Smooth muscle cell (in vitro differentiated cells): ENCODE results near the gene CTTNBP2. TPM values are rescaled to one million over a fixed set of nuclear protein-coding genes. Genes with fewer than 3 reads are reported as not detected.

Source experiments
- DNase-seq: peaks from one replicate; lab custom pipeline; 2025; ENCODE audit not compliant: unreplicated experiment; lab: John Stamatoyannopoulos, UW
- H2AFZ ChIP-seq: fragments of 200-600 bp; sonication (generic); 2 replicates; pipeline ENCODE4 v1.6.0; 2016; ENCODE audit warnings: antibody characterized with exemption, low read depth, mild to moderate bottlenecking
- H3F3A ChIP-seq: fragments of 200-600 bp; sonication (generic); 2 replicates; pipeline ENCODE4 v1.6.0; 2017; ENCODE audit warnings: antibody characterized with exemption, low read depth
- H3K27ac ChIP-seq: fragments of 200-600 bp; sonication (generic); 2 replicates; pipeline ENCODE4 v1.5.1; 2016; ENCODE audit warnings: low read depth, mild to moderate bottlenecking
- H3K27me3 ChIP-seq: fragments of 200-600 bp; sonication (generic); 2 replicates; pipeline ENCODE4 v1.6.1; 2016; ENCODE audit warnings: low read depth, mild to moderate bottlenecking
- H3K36me3 ChIP-seq: fragments of 200-600 bp; sonication (generic); 2 replicates; pipeline ENCODE4 v1.5.1; 2016; ENCODE audit warnings: low read depth
- H3K4me1 ChIP-seq: fragments of 200-600 bp; sonication (generic); 2 replicates; pipeline ENCODE4 v1.5.1; 2016; ENCODE audit warnings: low read depth
- H3K4me2 ChIP-seq: fragments of 200-600 bp; sonication (generic); 2 replicates; pipeline ENCODE4 v1.6.0; 2016; ENCODE audit warnings: mild to moderate bottlenecking
- H3K4me3 ChIP-seq: fragments of 200-600 bp; sonication (generic); 2 replicates; pipeline ENCODE4 v1.5.1; 2016; ENCODE audit warnings: mild to moderate bottlenecking
- H3K79me2 ChIP-seq: fragments of 200-600 bp; sonication (generic); 2 replicates; pipeline ENCODE4 v1.6.0; 2016; ENCODE audit warnings: low read depth, mild to moderate bottlenecking
- H3K9ac ChIP-seq: fragments of 200-600 bp; sonication (generic); 2 replicates; pipeline ENCODE4 v1.6.0; 2016; ENCODE audit warnings: low read depth
- H3K9me3 ChIP-seq: fragments of 200-600 bp; sonication (generic); replicated peaks from 2 replicates; pipeline ENCODE4 v1.5.1; 2016; ENCODE audit warnings: low read depth
- H4K20me1 ChIP-seq: fragments of 200-600 bp; sonication (generic); 2 replicates; pipeline ENCODE4 v1.6.0; 2016; ENCODE audit warnings: low read depth
- CTCF ChIP-seq: fragments of 200-600 bp; sonication (generic); IDR thresholded peaks from 2 replicates; pipeline ENCODE4 v1.5.1; 2017; ENCODE audit warnings: borderline replicate concordance, mild to moderate bottlenecking, antibody characterized with exemption; ENCODE audit not compliant: insufficient read depth, poor library complexity, severe bottlenecking
- WGBS: methylation state at CpG from one replicate; pipeline ENCODE4 v1.1.7; 2016; ENCODE audit warnings: low lambda C conversion rate; 5-methylcytosine and 5-hydroxymethylcytosine counted together
- polyA plus RNA-seq: library from polyadenylated mRNA; unstranded; fragments of >200 nt; fragmentation: Nextera tagmentation; extraction: Ambion mirVana; gene quantifications from 2 replicates; pipeline ENCODE4 v1.2.1, GENCODE V29; 2016
- total RNA-seq: library from RNA; depleted of rRNA; stranded (reverse); fragments of >200 nt; gene quantifications from 2 replicates; pipeline ENCODE4 v1.2.3, GENCODE V29; 2014

CTTNBP2 gene
- total and polyA plus RNA-seq, 2 experiments from 2014 or later, result 4.8 to 42.3 TPM

- no peak overlapping the region for H3K4me2 ChIP-seq
- H2AFZ ChIP-seq, result no peak overlapping the region
- no peaks in the 10 kb centered on the region for H3K79me2 ChIP-seq
- no peak overlapping the region for H3K4me3 ChIP-seq
- no peak for TF ChIP-seq CTCF
- H4K20me1 ChIP-seq, result no peaks in the 10 kb centered on the region
- no peaks in the 10 kb centered on the region for H3K36me3 ChIP-seq
- peaks cover 5% of the 10 kb centered on the region for H3K4me1 ChIP-seq
- no peak overlapping the region for H3K9ac ChIP-seq
- WGBS, result 58% methylated on average over 2 of the region's 2 CpGs
- peak overlapping the region; percentile 57 for H3K27ac ChIP-seq
- no peaks in the 10 kb centered on the region for H3K27me3 ChIP-seq
- no peak for DNase-seq
- H3F3A ChIP-seq, result no peaks in the 10 kb centered on the region
- no peaks in the 10 kb centered on the region for H3K9me3 ChIP-seq
Observed at GRCh38 chr7:117780832-117781231, 92.4 kb downstream of the CTTNBP2 start.

- no peak for TF ChIP-seq CTCF
Observed at GRCh38 chr7:117777335-117778142, 95.7 kb downstream of the CTTNBP2 start.

GRCh38 chr7:117776224-117776623 is 97.0 kb downstream of the CTTNBP2 start:
- no peaks in the 10 kb centered on the region for H3F3A ChIP-seq
- H3K27ac ChIP-seq, result no peak overlapping the region
- no peak for TF ChIP-seq CTCF
- no peak overlapping the region for H3K9ac ChIP-seq
- H3K4me2 ChIP-seq, result no peak overlapping the region
- no peaks in the 10 kb centered on the region for H4K20me1 ChIP-seq
- no peak for DNase-seq
- H3K9me3 ChIP-seq, result no peaks in the 10 kb centered on the region
- peaks cover 5% of the 10 kb centered on the region for H3K4me1 ChIP-seq
- H3K27me3 ChIP-seq, result no peaks in the 10 kb centered on the region
- H2AFZ ChIP-seq, result no peak overlapping the region
- no peaks in the 10 kb centered on the region for H3K79me2 ChIP-seq
- no peaks in the 10 kb centered on the region for H3K36me3 ChIP-seq
- no peak overlapping the region for H3K4me3 ChIP-seq

More at GRCh38 chr7:117777335-117778142, 95.7 kb downstream of the CTTNBP2 start:
- Histone ChIP-seq H3K4me2 (no peak overlapping the region), H3K4me3 (no peak overlapping the region), H3K36me3 (no peaks in the 10 kb centered on the region), H3K27ac (no peak overlapping the region), H3K4me1 (peaks cover 5% of the 10 kb centered on the region), H3K9ac (no peak overlapping the region), H3F3A (no peaks in the 10 kb centered on the region), H2AFZ (no peak overlapping the region), H3K9me3 (no peaks in the 10 kb centered on the region), H3K27me3 (no peaks in the 10 kb centered on the region), H4K20me1 (no peaks in the 10 kb centered on the region), H3K79me2 (no peaks in the 10 kb centered on the region)
- WGBS, result 91% methylated on average over 3 of the region's 3 CpGs
- no peak for DNase-seq

GRCh38 chr7:117775801-117776200 is 97.4 kb downstream of the CTTNBP2 start:
- H3F3A ChIP-seq, result no peaks in the 10 kb centered on the region
- H3K27me3 ChIP-seq, result no peaks in the 10 kb centered on the region
- H3K9ac ChIP-seq, result no peak overlapping the region
- no peak overlapping the region for H2AFZ ChIP-seq
- DNase-seq, result no peak
- H4K20me1 ChIP-seq, result no peaks in the 10 kb centered on the region
- no peak overlapping the region for H3K27ac ChIP-seq
- no peak for TF ChIP-seq CTCF
- H3K4me2 ChIP-seq, result no peak overlapping the region
- no peaks in the 10 kb centered on the region for H3K79me2 ChIP-seq
- H3K36me3 ChIP-seq, result no peaks in the 10 kb centered on the region
- peaks cover 3% of the 10 kb centered on the region for H3K4me1 ChIP-seq
- WGBS, result 92% methylated on average over 2 of the region's 2 CpGs
- H3K4me3 ChIP-seq, result no peak overlapping the region
- H3K9me3 ChIP-seq, result no peaks in the 10 kb centered on the region
